CD4-positive, alpha-beta T cell (primary cell): ENCODE measurements around the gene GBX1. TPM values are rescaled to one million over a fixed set of nuclear protein-coding genes. Genes with fewer than 3 reads are reported as not detected.

ENCODE experiments used
- ATAC-seq: fragments of 200-7000 bp; cut with Tn5 transposase; one replicate; pipeline ENCODE4 v1.10.0; 2022; ENCODE audit warnings: mild to moderate bottlenecking; ENCODE audit not compliant: poor library complexity
- CTCF ChIA-PET: fragments of 350-600 bp; sonication (Branson Sonifier 250); formaldehyde crosslinking; loops from one replicate; lab custom pipeline; 2021; ENCODE audit warnings: antibody characterized with exemption, inconsistent platforms; lab: Charles Lee
- POLR2A ChIA-PET: fragments of 350-600 bp; sonication (Branson Sonifier 250); formaldehyde crosslinking; loops from one replicate; lab custom pipeline; 2021; ENCODE audit warnings: antibody characterized with exemption, inconsistent platforms; lab: Charles Lee
- DNase-seq, 14 experiments: peaks; one replicate each; pipeline ENCODE4 v3.0.0-alpha.2; 2013 to 2020; ENCODE audit warnings: mixed read lengths in 2 of 14
- H3K27ac ChIP-seq, 2 donors: one replicate each; pipeline versions ENCODE4 v1.5.1 to v1.7.0; 2013; ENCODE audit warnings: low read length in 2 of 2, low read depth in 1 of 2, mild to moderate bottlenecking in 1 of 2
- H3K27me3 ChIP-seq, 2 experiments: 1 replicate in 1 of 2; 2 replicates in 1 of 2; pipeline versions ENCODE4 v1.6.1 to v1.7.0; 2013; ENCODE audit warnings: low read length in 2 of 2, control low read depth in 1 of 2, mild to moderate bottlenecking in 1 of 2, moderate library complexity in 1 of 2; ENCODE audit not compliant: insufficient read depth in 2 of 2, control insufficient read depth in 1 of 2
- H3K36me3 ChIP-seq: one replicate; pipeline ENCODE4 v1.6.1; 2013; ENCODE audit warnings: low read length, control low read depth; ENCODE audit not compliant: insufficient read depth
- H3K4me1 ChIP-seq: one replicate; pipeline ENCODE4 v1.6.1; 2013; ENCODE audit warnings: low read length, control low read depth; ENCODE audit not compliant: insufficient read depth
- H3K4me3 ChIP-seq: one replicate; pipeline ENCODE4 v1.5.1; 2013; ENCODE audit warnings: mild to moderate bottlenecking, low read length, moderate library complexity
- H3K9me3 ChIP-seq, 2 experiments: 1 replicate in 1 of 2; 2 replicates in 1 of 2; pipeline versions ENCODE4 v1.6.1 to v1.7.0; 2013; ENCODE audit warnings: low read length in 2 of 2, mild to moderate bottlenecking in 2 of 2, control low read depth in 1 of 2, moderate library complexity in 1 of 2; ENCODE audit not compliant: control insufficient read depth in 1 of 2, insufficient read depth in 1 of 2
- H3K27ac Mint-ChIP-seq: one replicate; pipeline ENCODE4 v1.8.0; 2020; ENCODE audit warnings: mixed read lengths
- H3K27me3 Mint-ChIP-seq: one replicate; pipeline ENCODE4 v1.8.0; 2021; ENCODE audit warnings: mixed read lengths
- H3K36me3 Mint-ChIP-seq: one replicate; pipeline ENCODE4 v1.8.0; 2021; ENCODE audit warnings: low read depth, mixed read lengths
- H3K4me1 Mint-ChIP-seq: one replicate; pipeline ENCODE4 v1.8.0; 2021; ENCODE audit warnings: low read depth, mixed read lengths
- H3K4me3 Mint-ChIP-seq: one replicate; pipeline ENCODE4 v1.8.0; 2020; ENCODE audit warnings: mild to moderate bottlenecking, mixed read lengths
- H3K9me3 Mint-ChIP-seq: one replicate; pipeline ENCODE4 v1.8.0; 2020; ENCODE audit warnings: mixed read lengths
- intact Hi-C, 2 experiments: fragments of 100-400 bp; cut with DNase I in 1 of 2; cut with micrococcal nuclease in 1 of 2; formaldehyde crosslinking; loops; one replicate each; pipeline versions ENCODE4 v1.15.1 to v1.9.0; 2023 to 2025; cut with DNase I, micrococcal nuclease
- total RNA-seq, 174 experiments: library from RNA in 2 of 174; stranded (reverse) in 2 of 174; gene quantifications; one replicate each; pipeline ENCODE4 v1.2.3 and lab custom pipeline; 2021 to 2026
- TF ChIP-seq, protein P1 (sequence below): fragments of 200-600 bp; IDR thresholded peaks from one replicate; pipeline ENCODE4 v1.8.0; 2022; ENCODE audit warnings: antibody characterized with exemption, mild to moderate bottlenecking

The GBX1 gene
- total RNA-seq, 2 experiments from 2014 or later, result not detected

DNA sequence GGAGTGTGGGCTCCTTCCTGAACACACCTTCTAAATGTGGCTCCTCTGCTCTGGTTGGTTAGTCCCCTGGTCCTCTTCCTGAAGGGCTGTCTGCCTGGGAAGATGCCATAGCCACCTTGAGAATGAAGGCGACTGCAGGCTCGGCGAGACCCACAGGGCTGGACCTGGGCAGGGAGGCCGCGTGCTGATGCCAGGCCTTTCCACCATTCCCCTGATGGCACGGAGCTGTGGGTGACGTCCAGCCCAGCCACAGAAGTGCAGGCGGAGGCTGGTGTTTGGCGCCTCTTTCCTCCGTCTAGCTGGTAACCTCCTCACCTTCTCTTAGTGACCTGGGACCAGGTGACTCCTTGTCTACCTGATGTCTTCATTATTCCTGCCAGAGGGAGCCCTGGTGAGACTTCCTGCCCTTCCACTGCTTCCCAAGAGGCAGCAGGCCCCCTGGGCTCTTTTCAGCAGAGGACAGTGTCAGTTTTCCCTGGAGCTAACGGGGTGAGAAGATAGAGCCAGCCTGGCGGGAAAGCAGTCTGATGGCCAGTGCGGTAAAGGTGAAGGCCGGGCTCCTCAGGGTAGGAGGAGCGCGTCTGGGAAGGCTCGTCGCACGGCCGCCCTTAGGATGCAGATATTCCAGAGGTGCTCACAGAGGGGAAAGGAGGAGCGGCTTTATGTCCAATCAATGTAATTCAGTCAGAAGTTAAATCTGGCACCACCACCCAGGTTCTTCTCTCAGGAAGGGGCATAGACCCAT, 34.9 kb downstream of the GBX1 start:
- H3K9me3 ChIP-seq, result no peaks in the 10 kb centered on the region
- POLR2A ChIA-PET, result no interaction called here
- Mint-ChIP-seq H3K27ac (no peak overlapping the region), H3K36me3 (peaks cover 38% of the 10 kb centered on the region), H3K4me1 (no peaks in the 10 kb centered on the region), H3K27me3 (no peaks in the 10 kb centered on the region), H3K9me3 (no peaks in the 10 kb centered on the region), H3K4me3 (no peak overlapping the region)
- no peaks in the 10 kb centered on the region for H3K27me3 ChIP-seq
- no peak for DNase-seq
- intact Hi-C loops, result no loop called here
- CTCF ChIA-PET, result no interaction called here
- peaks cover 58% of the 10 kb centered on the region for H3K36me3 ChIP-seq
- no peak for ATAC-seq
- H3K27ac ChIP-seq, result no peak overlapping the region
- TF ChIP-seq, protein P1, sequence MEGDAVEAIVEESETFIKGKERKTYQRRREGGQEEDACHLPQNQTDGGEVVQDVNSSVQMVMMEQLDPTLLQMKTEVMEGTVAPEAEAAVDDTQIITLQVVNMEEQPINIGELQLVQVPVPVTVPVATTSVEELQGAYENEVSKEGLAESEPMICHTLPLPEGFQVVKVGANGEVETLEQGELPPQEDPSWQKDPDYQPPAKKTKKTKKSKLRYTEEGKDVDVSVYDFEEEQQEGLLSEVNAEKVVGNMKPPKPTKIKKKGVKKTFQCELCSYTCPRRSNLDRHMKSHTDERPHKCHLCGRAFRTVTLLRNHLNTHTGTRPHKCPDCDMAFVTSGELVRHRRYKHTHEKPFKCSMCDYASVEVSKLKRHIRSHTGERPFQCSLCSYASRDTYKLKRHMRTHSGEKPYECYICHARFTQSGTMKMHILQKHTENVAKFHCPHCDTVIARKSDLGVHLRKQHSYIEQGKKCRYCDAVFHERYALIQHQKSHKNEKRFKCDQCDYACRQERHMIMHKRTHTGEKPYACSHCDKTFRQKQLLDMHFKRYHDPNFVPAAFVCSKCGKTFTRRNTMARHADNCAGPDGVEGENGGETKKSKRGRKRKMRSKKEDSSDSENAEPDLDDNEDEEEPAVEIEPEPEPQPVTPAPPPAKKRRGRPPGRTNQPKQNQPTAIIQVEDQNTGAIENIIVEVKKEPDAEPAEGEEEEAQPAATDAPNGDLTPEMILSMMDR, result no peak
- H3K4me3 ChIP-seq, result no peak overlapping the region
- H3K4me1 ChIP-seq, result no peaks in the 10 kb centered on the region

DNA sequence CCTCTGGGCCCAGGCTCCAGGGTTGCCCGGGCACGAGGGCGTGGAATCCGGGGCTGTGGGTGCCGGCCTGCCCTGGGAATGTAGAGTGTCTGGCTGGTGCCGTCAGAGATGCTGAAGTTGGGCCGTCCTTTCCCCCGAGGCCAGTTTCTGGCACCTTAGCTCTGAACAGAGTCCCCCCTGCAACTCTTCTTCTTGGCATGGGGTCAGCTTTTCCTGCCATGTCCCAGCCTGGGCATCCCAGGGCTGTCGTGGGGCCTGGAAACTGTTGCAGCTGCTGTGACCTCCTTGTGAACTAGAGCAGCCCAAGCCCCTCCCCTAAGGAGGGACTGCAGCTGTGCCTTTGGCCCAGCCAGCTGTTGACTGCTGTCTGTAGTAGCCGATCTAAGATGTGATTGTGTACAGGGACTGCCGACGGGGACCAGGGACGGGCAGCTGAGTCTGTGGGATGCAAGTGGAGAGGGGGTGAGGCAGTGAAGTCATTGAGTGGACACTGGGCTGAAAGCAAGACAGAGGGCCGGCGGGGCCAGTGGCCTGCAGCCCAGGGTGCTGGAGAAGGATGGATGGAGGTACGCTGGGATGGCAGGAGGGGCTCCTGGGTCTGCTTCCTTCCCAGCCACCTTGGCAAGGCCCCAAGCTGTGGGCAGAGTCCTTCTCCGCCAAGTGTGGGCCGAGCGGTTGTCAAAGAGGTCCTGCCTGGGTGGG, 35.8 kb downstream of the GBX1 start:
- Mint-ChIP-seq H3K4me1 (no peaks in the 10 kb centered on the region), H3K27me3 (no peaks in the 10 kb centered on the region), H3K9me3 (no peaks in the 10 kb centered on the region), H3K36me3 (peaks cover 41% of the 10 kb centered on the region), H3K4me3 (no peak overlapping the region), H3K27ac (no peak overlapping the region)
- no peak overlapping the region for H3K27ac ChIP-seq
- DNase-seq, result no peak
- CTCF ChIA-PET, result no interaction called here
- TF ChIP-seq, protein P1, result no peak
- POLR2A ChIA-PET, result no interaction called here
- no peaks in the 10 kb centered on the region for H3K9me3 ChIP-seq
- ATAC-seq, result no peak
- H3K4me1 ChIP-seq, result no peaks in the 10 kb centered on the region
- H3K4me3 ChIP-seq, result no peak overlapping the region
- H3K27me3 ChIP-seq, result no peaks in the 10 kb centered on the region
- peaks cover 58% of the 10 kb centered on the region for H3K36me3 ChIP-seq
- intact Hi-C loops, result no loop called here

GRCh38 chr7:151131224-151131591, 36.3 kb downstream of the GBX1 start:
- Mint-ChIP-seq H3K36me3 (peaks cover 41% of the 10 kb centered on the region), H3K4me1 (no peaks in the 10 kb centered on the region), H3K9me3 (no peaks in the 10 kb centered on the region), H3K4me3 (no peak overlapping the region), H3K27ac (no peak overlapping the region), H3K27me3 (no peaks in the 10 kb centered on the region)
- no peak for ATAC-seq
- TF ChIP-seq, protein P1, result no peak
- CTCF ChIA-PET, result no interaction called here
- POLR2A ChIA-PET, result no interaction called here
- intact Hi-C loops, result no loop called here
- Histone ChIP-seq H3K27ac (no peak overlapping the region), H3K4me1 (no peaks in the 10 kb centered on the region), H3K9me3 (no peaks in the 10 kb centered on the region), H3K36me3 (peaks cover 58% of the 10 kb centered on the region), H3K4me3 (no peak overlapping the region), H3K27me3 (no peaks in the 10 kb centered on the region)
- no peak for DNase-seq
